Endothelial cell of umbilical vein (primary cell): ENCODE data around the gene HYAL3. TPM values are rescaled to one million over a fixed set of nuclear protein-coding genes. Genes with fewer than 3 reads are reported as not detected.

Experiments
- BruUV-seq: library from RNA; stranded (reverse); fragments of 400-500 nt; replicated peaks from 2 replicates; lab custom pipeline; 2021; lab: Mats Ljungman, UMichigan
- CTCF ChIA-PET: fragments of 300-600, 350-600 bp; sonication (Branson Sonifier 250); formaldehyde crosslinking; loops from one replicate; lab custom pipeline; 2021; ENCODE audit warnings: antibody characterized with exemption, inconsistent platforms; lab: Charles Lee
- POLR2A ChIA-PET: fragments of 300-600, 350-600 bp; sonication (Branson Sonifier 250); formaldehyde crosslinking; loops from one replicate; lab custom pipeline; 2021; ENCODE audit warnings: antibody characterized with exemption, inconsistent platforms; lab: Charles Lee
- DNase-seq: peaks from one replicate; pipeline ENCODE4 v3.0.0-alpha.2; 2011; ENCODE audit warnings: low read depth, low spot score
- FAIRE-seq: peaks from 2 replicates; lab custom pipeline; 2011; peaks lifted over from hg19 to GRCh38; lab: Jason Lieb, UNC
- H2AFZ ChIP-seq: 2 replicates; pipeline ENCODE4 v1.6.0; 2012; ENCODE audit warnings: low read depth, low read length, control low read depth, inconsistent platforms
- H3K27ac ChIP-seq: 2 replicates; pipeline ENCODE4 v1.5.1; 2011; ENCODE audit warnings: low read depth, mild to moderate bottlenecking, control low read depth, low read length, moderate library complexity; ENCODE audit not compliant: insufficient read depth
- H3K27me3 ChIP-seq, 2 experiments: 2 replicates each; pipeline versions ENCODE4 v1.6.0 to v1.6.1; 2011; ENCODE audit warnings: low read length in 2 of 2, mixed read lengths in 1 of 2; ENCODE audit not compliant: control insufficient read depth in 2 of 2, insufficient read depth in 2 of 2
- H3K36me3 ChIP-seq, 2 experiments: 2 replicates in 1 of 2; 3 replicates in 1 of 2; pipeline ENCODE4 v1.5.1; 2011; ENCODE audit warnings: low read length in 2 of 2, mild to moderate bottlenecking in 1 of 2, moderate library complexity in 1 of 2; ENCODE audit not compliant: control insufficient read depth in 2 of 2, insufficient read depth in 2 of 2; ENCODE audit errors: extremely low read depth in 1 of 2
- H3K4me1 ChIP-seq: 3 replicates; pipeline ENCODE4 v1.5.1; 2011; ENCODE audit warnings: mild to moderate bottlenecking, low read length; ENCODE audit not compliant: control insufficient read depth, insufficient read depth; ENCODE audit errors: extremely low read depth
- H3K4me2 ChIP-seq: 2 replicates; pipeline ENCODE4 v1.6.1; 2011; ENCODE audit warnings: low read length, control low read depth, mixed read lengths; ENCODE audit not compliant: insufficient read depth
- H3K4me3 ChIP-seq, 3 experiments: fragments of 200-600 bp in 1 of 3; sonication (generic), shearing (Covaris generic) in 1 of 3; replicated peaks in 1 of 3; 2 replicates each; pipeline ENCODE4 v1.5.1; 2011 to 2016; ENCODE audit warnings: control low read depth in 3 of 3, low read length in 3 of 3, mild to moderate bottlenecking in 2 of 3, inconsistent platforms in 1 of 3, low read depth in 1 of 3, moderate library complexity in 1 of 3; ENCODE audit not compliant: insufficient read depth in 1 of 3
- H3K79me2 ChIP-seq: 2 replicates; pipeline ENCODE4 v1.6.0; 2012; ENCODE audit warnings: low read length, inconsistent platforms; ENCODE audit not compliant: control insufficient read depth, insufficient read depth
- H3K9ac ChIP-seq: replicated peaks from 2 replicates; pipeline ENCODE3; 2011; ENCODE audit warnings: low read length, control low read depth; ENCODE audit not compliant: insufficient read depth; ENCODE audit errors: extremely low read depth
- H3K9me1 ChIP-seq: replicated peaks from 3 replicates; pipeline ENCODE4 v1.6.0; 2011; ENCODE audit warnings: mild to moderate bottlenecking, low read length; ENCODE audit not compliant: control insufficient read depth, insufficient read depth; ENCODE audit errors: extremely low read depth
- H3K9me3 ChIP-seq: replicated peaks from 2 replicates; pipeline ENCODE4 v1.5.1; 2012; ENCODE audit warnings: low read length, inconsistent platforms; ENCODE audit not compliant: control insufficient read depth, insufficient read depth
- H4K20me1 ChIP-seq: replicated peaks from 2 replicates; pipeline ENCODE3; 2011; ENCODE audit warnings: mild to moderate bottlenecking, low read length; ENCODE audit not compliant: control insufficient read depth, insufficient read depth; ENCODE audit errors: extremely low read depth
- FOS ChIP-seq: IDR thresholded peaks from 2 replicates; pipeline ENCODE4 v1.6.1; 2011; ENCODE audit warnings: mild to moderate bottlenecking, low read length, moderate library complexity, borderline replicate concordance; ENCODE audit not compliant: insufficient read depth
- MAX ChIP-seq: IDR thresholded peaks from 2 replicates; pipeline ENCODE4 v1.6.1; 2011; ENCODE audit not compliant: insufficient read depth, insufficient read length
- POLR2A ChIP-seq: IDR thresholded peaks from 2 replicates; pipeline ENCODE4 v1.6.1; 2012; ENCODE audit warnings: low read depth, mild to moderate bottlenecking, control low read depth, low read length
- POLR2AphosphoS5 ChIP-seq: IDR thresholded peaks from 2 replicates; pipeline ENCODE4 v1.6.1; 2012; ENCODE audit warnings: low read depth, mild to moderate bottlenecking, control low read depth, low read length, moderate library complexity; ENCODE audit not compliant: insufficient read depth
- dilution Hi-C: fragments of 300-500 bp; cut with MboI; formaldehyde crosslinking; loops from one replicate; pipeline ENCODE4 v1.15.0; 2019; ENCODE audit warnings: low sequenced_read_pairs; ENCODE audit not compliant: extremely low pct_ligation_motif_present
- intact Hi-C: fragments of 100-400 bp; cut with micrococcal nuclease; formaldehyde crosslinking; loops from one replicate; pipeline ENCODE4 v1.10.0; 2022
- polyA plus RNA-seq, 4 experiments: library from polyadenylated mRNA; depleted of rRNA in 3 of 4; stranded (reverse) in 3 of 4; unstranded in 1 of 4; fragments of >200 nt; gene quantifications; 2 replicates each; pipeline versions ENCODE4 v1.2.1 to v1.2.3, GENCODE V29; 2011 to 2012; ENCODE audit warnings: missing spikeins in 1 of 4
- total RNA-seq: library from RNA; stranded (reverse); gene quantifications from 2 replicates; pipeline ENCODE4 v1.2.3, GENCODE V29; 2021
- TF ChIP-seq, protein P1 (sequence below), 2 donors: IDR thresholded peaks; 1 replicate in 1 of 2; 2 replicates in 1 of 2; pipeline ENCODE4 v1.5.1; 2011; ENCODE audit warnings: low read length in 2 of 2, mild to moderate bottlenecking in 2 of 2, moderate library complexity in 2 of 2, control low read depth in 1 of 2, inconsistent platforms in 1 of 2, low read depth in 1 of 2; ENCODE audit not compliant: insufficient read depth in 1 of 2; ENCODE audit errors: extremely low read depth in 1 of 2

HYAL3 gene
- total and polyA plus RNA-seq, 2 donors (not counting 3 experiments of a cell fraction or from before 2014, with no cell fraction given): 4.8 to 11.5 TPM

DNA sequence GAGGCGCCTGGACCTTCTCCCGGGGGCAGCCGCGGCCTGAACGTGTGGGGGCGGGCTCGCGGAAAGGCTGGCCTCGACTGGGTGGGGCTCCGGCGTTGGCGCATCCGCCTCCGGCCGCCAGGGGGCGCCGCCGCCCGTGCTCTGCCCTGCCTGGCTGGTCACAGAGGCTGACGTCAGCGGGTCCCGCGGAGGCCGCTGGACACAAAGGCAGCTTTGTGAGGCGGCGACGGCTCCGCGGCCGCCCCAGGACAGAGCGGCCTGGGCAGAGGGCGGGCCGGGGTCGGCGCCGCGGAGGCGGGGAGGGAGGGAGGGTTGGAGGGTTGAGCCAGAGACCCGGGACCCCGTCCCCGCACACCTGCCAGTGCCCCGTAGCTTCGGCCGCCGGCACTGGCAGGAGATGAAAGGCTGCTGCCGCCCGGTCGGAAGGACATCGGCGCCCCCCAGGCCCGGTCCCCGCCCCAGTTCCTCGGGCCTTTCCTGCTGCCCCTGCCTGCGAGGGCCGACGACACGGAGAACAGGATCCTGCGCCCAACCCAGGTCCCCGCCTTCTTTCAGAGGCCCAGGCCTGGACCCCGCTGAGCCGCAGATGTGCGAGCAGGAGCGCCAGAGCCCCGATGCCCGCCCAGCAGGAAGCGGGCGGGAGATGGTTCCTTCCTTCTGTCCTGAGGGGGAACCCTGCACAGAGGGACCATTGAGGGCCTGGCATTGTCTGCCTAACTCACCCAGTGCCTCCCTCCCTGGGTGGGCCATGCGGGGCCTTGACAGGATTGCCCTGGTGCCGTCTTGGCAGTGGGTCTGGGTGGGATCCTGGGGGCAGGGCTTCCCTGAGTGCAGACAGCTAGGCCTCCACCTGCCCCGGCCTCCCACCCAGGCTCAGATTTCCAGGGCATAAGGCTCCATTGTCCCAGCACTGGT is 38.9 kb downstream of the HYAL3 start:
- H3K9me1 ChIP-seq: no peaks in the 10 kb centered on the region
- DNase-seq (peak; percentile 93), FAIRE-seq (peak; percentile 83)
- POLR2A ChIA-PET: interaction anchor here (2.1 kb wide), 1 partner anchor 17 kb away, joined by 11 read pairs; no protein-coding TSS in a partner anchor
- no peaks in the 10 kb centered on the region for H3K9me3 ChIP-seq
- intact Hi-C loops: loop anchor here (1.0 to 10.0 kb wide), 5 partner anchors 13 to 135 kb away; no protein-coding TSS in a partner anchor
- peak overlapping the region; percentile 88 for H3K27ac ChIP-seq
- no peaks in the 10 kb centered on the region for H4K20me1 ChIP-seq
- H3K4me3 ChIP-seq: peak overlapping the region in 2 of 3 experiments; percentile 25 to 31
- TF ChIP-seq MAX (no peak), POLR2A (peak; percentile 88), POLR2AphosphoS5 (peak; percentile 99), FOS (peak; percentile 14)
- TF ChIP-seq, protein P1, sequence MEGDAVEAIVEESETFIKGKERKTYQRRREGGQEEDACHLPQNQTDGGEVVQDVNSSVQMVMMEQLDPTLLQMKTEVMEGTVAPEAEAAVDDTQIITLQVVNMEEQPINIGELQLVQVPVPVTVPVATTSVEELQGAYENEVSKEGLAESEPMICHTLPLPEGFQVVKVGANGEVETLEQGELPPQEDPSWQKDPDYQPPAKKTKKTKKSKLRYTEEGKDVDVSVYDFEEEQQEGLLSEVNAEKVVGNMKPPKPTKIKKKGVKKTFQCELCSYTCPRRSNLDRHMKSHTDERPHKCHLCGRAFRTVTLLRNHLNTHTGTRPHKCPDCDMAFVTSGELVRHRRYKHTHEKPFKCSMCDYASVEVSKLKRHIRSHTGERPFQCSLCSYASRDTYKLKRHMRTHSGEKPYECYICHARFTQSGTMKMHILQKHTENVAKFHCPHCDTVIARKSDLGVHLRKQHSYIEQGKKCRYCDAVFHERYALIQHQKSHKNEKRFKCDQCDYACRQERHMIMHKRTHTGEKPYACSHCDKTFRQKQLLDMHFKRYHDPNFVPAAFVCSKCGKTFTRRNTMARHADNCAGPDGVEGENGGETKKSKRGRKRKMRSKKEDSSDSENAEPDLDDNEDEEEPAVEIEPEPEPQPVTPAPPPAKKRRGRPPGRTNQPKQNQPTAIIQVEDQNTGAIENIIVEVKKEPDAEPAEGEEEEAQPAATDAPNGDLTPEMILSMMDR (IDR thresholded peaks at IDR 0.05; ENCODE audit: extremely low read depth in 1 of 2, insufficient read depth in 1 of 2, low read depth in 1 of 2, low read length in 2 of 2): peak; percentile 97 to 99
- CTCF ChIA-PET: interaction anchor here (0.6 to 8.6 kb wide), 20 partner anchors 9 to 75 kb away, joined by 3 to 98 read pairs (median 5); partner anchors contain the start of genes GNAI2, GNAT1, HYAL3 and NAA80
- peak overlapping the region; percentile 89 for H3K9ac ChIP-seq
- peaks cover 20% of the 10 kb centered on the region for H3K79me2 ChIP-seq
- H3K36me3 ChIP-seq: peaks cover 14 to 30% of the 10 kb centered on the region in 2 experiments
- no TSS peak for BruUV-seq
- H3K4me1 ChIP-seq: peaks cover 28% of the 10 kb centered on the region
- H3K27me3 ChIP-seq: no peaks in the 10 kb centered on the region
- peak overlapping the region; percentile 50 for H3K4me2 ChIP-seq
- dilution Hi-C loops: no loop called here
- no peak overlapping the region for H2AFZ ChIP-seq
